Measurements from ENCODE around the gene HOXD10. TPM values are rescaled to one million over a fixed set of nuclear protein-coding genes. Genes with fewer than 3 reads are reported as not detected.

HOXD10 gene
- total RNA-seq, 2 donors from 2014 or later, result not detected

DNA sequence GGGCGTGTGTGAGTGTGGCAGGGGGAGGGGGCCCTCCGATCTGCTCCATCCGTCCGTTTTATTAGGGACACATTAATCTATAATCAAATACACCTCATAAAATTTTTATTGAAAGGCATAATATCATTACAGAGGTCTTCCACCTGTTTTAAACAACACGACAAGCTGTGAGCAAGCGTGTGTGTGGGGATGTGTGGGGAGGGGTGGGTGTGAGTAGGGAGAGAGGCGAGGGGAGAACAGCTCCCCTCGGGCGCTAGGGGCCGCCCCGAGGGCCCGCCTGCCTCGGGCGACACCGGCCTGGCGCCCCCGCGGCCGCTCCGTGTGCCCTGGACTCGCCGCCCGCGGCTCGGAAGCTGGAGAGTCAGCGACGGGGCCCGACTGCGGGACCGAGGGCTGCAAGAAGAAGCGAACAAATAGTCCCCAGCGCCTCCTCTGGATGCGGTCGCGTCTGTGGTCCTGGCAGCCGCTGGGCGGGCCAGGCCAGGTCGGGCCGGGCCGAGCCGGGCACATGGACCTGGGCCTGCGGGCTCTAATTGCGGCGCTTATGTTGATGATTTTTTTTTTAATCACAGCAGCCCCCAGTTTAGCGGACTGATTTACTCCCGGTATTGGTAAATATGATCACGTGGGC lies 5.6 kb downstream of the HOXD10 start:
- no peak for DNase-seq (ENCODE audit: low spot score in 2 of 2)
- H3K9me3 Mint-ChIP-seq, result peaks cover 0 to 7% of the 10 kb centered on the region in 2 donors
- ATAC-seq, result peak in 1 of 2 donors; percentile 29
- peaks cover 12 to 35% of the 10 kb centered on the region in 2 donors for H3K36me3 Mint-ChIP-seq
- no peak overlapping the region for H3K27ac Mint-ChIP-seq

DNA sequence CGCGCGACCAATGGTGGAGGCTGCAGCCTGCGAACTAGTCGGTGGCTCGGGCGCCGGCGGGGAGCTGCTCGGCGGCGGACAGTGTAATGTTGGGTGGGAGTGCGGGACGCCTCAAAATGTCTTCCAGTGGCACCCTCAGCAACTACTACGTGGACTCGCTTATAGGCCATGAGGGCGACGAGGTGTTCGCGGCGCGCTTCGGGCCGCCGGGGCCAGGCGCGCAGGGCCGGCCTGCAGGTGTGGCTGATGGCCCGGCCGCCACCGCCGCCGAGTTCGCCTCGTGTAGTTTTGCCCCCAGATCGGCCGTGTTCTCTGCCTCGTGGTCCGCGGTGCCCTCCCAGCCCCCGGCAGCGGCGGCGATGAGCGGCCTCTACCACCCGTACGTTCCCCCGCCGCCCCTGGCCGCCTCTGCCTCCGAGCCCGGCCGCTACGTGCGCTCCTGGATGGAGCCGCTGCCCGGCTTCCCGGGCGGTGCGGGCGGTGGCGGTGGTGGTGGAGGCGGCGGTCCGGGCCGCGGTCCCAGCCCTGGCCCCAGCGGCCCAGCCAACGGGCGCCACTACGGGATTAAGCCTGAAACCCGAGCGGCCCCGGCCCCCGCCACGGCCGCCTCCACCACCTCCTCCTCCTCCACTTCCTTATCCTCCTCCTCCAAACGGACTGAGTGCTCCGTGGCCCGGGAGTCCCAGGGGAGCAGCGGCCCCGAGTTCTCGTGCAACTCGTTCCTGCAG lies 6.3 kb downstream of the HOXD10 start, which contains the start of gene HOXD9:
TSS of gene HOXD9 (plus strand) at position 37 of the 728 bp plus-strand sequence. CDS start at position 87, 50 bp downstream.
- DNase-seq (ENCODE audit: low spot score in 2 of 2) (no peak), ATAC-seq (peak in 1 of 2 donors; percentile 60)
- Mint-ChIP-seq H3K27ac (peak within 1 kb of the TSS in 1 of 2 donors; percentile 81), H3K9me3 (peaks cover 0 to 5% of the 10 kb centered on the region in 2 donors), H3K36me3 (peaks cover 11 to 30% of the 10 kb centered on the region in 2 donors)

DNA sequence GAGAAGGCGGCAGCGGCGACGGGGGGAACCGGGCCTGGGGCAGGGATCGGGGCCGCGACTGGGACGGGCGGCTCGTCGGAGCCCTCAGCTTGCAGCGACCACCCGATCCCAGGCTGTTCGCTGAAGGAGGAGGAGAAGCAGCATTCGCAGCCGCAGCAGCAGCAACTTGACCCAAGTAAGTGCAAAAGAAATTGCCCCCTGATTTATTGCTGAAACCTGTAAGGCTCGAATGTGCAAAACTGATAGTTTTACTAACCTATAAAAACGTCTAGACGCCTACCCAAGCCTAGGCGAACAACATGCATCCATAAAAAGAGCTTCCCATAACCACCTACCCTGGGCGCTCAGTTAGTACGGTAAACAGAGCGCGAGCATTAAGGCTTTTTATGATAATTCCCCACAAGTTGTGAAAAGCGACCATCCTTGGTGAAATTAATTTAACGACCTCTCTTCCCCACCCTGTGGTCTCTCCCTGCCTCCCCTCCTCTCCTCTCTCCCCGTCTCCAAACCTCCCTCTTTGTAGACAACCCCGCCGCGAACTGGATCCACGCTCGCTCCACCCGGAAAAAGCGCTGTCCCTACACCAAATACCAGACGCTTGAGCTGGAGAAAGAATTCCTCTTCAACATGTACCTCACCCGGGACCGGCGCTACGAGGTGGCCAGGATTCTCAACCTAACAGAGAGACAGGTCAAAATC lies 7.0 kb downstream of the HOXD10 start:
- H3K36me3 Mint-ChIP-seq, result peaks cover 5 to 29% of the 10 kb centered on the region in 2 donors
- no peak for ATAC-seq
- H3K9me3 Mint-ChIP-seq, result no peaks in the 10 kb centered on the region
- no peak for DNase-seq (ENCODE audit: low spot score in 2 of 2)
- H3K27ac Mint-ChIP-seq, result peak overlapping the region in 1 of 2 donors; percentile 81

DNA sequence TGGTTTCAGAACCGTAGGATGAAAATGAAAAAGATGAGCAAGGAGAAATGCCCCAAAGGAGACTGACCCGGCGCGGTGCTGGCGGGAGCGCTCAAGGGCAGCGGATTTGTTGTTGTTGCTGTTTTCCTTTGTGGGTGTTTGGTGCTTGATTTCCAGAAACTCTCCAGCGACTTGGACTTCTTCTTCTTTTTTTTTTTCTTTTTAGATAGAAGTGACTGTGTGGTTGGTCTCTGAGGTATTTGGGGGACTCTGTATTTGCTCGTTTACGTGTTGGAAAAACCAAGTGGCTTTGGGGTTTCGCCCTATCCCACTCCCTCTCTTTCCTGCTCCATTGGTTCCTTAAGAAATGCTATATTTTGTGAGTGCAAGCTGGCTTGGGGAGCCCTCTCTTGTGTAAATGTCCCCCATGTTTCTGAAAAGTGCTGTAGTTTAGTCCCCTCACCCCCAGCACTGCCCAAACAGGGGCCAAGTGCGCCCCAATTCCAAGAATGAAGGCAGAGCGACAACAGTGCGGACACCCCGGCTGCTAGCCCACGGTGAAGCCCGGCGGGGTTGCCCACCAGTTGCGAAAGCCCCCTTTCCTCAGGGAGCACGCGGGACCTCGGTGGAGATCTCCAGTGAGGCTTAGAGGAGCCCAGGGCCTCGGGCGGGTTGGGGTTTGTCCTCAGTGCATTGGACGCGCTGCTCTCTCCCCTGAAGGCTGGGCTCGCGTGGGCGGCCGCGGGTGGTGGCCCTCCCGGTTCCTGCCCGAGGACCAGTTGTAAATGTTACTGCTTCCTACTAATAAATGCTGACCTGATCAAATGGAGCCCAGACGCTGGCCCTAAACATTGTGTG lies 7.8 kb downstream of the HOXD10 start:
- H3K9me3 Mint-ChIP-seq, result no peaks in the 10 kb centered on the region
- H3K36me3 Mint-ChIP-seq, result peaks cover 0 to 25% of the 10 kb centered on the region in 2 donors
- ATAC-seq (no peak), DNase-seq (ENCODE audit: low spot score in 2 of 2) (no peak)
- no peak overlapping the region for H3K27ac Mint-ChIP-seq

DNA sequence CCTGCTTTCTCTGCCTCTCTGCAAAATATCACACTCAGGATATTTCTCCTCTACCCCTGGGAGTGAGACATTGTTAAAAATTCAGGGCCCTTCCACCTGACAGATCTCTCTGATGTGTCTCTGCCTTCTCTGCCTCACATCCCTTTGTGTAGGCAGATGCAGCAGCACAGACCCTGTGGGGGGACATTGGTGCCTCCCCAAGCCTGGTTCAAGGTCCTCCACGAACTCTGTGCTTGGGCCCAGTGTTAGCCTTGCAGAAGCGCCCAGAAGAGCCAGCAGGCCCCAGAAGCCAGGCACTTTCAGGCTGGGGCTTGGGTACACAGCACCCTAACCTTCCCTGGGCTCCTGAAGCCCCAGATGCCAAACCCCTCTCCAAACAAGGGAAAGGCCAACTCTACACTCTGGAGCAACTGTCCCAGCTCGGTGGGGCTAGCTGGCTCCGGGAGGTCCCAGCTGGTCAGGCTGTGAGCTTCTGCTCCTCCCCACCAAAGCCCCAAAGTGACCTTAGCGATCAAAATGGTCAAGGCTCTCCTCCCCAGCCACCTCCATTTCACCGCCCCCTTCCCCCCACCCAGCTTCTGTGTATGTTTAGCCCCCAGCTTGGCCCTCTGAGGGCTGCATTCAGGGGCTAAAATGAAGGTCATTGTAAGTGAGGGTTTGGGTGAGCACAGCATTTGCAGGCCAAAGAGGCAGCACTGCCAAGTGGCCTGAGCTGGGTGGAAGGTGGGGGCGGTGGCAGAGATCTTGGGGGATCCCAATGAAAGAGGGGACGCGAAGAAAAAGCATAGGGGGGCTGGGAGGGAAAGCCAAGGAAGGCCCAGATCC lies 8.6 kb downstream of the HOXD10 start:
- peaks cover 0 to 18% of the 10 kb centered on the region in 2 donors for H3K36me3 Mint-ChIP-seq
- H3K9me3 Mint-ChIP-seq, result no peaks in the 10 kb centered on the region
- ATAC-seq (no peak), DNase-seq (ENCODE audit: low spot score in 2 of 2) (no peak)
- no peak overlapping the region for H3K27ac Mint-ChIP-seq

DNA sequence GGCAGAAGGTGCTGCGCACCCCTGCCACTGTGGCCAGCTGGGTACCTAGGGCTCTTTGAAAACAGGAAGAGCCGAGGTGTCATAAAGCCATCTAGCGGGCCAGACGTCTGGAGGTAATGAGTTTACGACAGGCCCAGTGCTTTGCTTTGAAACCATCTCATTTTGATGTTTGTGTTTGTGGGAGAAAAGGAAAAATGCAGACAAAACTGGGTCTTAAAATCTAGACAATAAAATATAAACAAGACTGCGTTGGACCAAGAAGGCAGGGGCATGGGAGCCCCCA lies 9.1 kb downstream of the HOXD10 start:
- no peak for DNase-seq (ENCODE audit: low spot score in 2 of 2)
- H3K27ac Mint-ChIP-seq, result no peak overlapping the region

DNA sequence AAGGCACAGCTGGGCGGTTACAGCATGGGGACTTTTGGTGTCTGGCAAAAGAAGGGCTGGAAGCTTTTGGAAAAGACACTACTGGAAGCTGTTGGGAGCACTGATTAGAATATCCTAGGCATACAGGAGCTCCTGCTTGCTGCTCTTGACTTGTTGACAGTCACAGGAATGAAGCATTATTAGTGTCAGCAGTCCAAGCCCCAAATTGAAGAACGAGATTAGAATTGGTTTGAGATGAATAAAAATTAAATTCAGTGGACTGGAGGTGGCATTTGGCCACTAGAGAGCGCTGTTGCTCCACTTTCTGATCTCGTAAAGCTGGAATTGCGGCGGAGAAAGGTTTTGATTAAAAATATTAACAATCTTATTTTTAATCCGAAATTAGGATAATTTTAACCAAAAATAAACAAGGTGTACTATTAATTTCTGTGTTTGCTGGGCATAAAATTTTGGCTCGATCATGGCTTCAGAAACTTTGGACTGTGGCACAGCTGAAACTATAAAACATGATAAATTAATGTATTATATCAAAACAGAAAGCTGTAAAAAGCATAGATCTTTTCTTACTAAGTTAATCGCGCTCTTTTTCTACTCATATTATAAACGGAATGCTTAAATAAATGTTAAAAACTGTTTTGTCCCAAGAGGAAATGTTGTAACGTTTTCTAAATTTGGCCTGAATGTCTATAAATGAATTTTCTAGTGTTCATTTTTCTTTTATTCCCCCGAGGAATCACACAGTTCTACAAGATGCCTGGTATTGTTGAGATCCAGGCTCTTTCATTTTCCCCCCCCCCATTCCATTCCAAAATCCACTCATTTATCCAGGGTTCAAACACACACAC lies 10.6 kb downstream of the HOXD10 start:
- H3K9me3 Mint-ChIP-seq, result no peaks in the 10 kb centered on the region
- H3K36me3 Mint-ChIP-seq, result peaks cover 0 to 6% of the 10 kb centered on the region in 2 donors
- ATAC-seq (no peak), DNase-seq (ENCODE audit: low spot score in 2 of 2) (peak in 1 of 2 donors; percentile 70)
- no peak overlapping the region for H3K27ac Mint-ChIP-seq

More for the DNA sequence above, 9.1 kb downstream of the HOXD10 start:
- peaks cover 0 to 13% of the 10 kb centered on the region in 2 donors for H3K36me3 Mint-ChIP-seq
- ATAC-seq, result no peak
- H3K9me3 Mint-ChIP-seq, result no peaks in the 10 kb centered on the region

DNA sequence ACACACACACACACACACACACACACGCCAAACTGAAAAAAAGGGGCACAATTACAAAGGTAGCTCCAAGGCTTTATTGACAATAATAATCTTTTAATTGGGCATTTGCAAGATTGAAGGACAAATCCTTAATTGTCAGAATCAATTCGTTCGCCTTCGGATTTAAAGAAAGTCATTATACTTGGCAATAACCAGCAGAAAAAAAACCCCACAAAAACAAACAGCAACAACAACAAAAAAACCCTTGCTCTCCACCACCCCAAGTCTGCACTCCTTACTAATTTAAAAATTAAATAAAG lies 11.1 kb downstream of the HOXD10 start:
- ATAC-seq (no peak), DNase-seq (ENCODE audit: low spot score in 2 of 2) (no peak)
- Mint-ChIP-seq H3K9me3 (no peaks in the 10 kb centered on the region), H3K36me3 (peaks cover 0 to 11% of the 10 kb centered on the region in 2 donors), H3K27ac (no peak overlapping the region)

DNA sequence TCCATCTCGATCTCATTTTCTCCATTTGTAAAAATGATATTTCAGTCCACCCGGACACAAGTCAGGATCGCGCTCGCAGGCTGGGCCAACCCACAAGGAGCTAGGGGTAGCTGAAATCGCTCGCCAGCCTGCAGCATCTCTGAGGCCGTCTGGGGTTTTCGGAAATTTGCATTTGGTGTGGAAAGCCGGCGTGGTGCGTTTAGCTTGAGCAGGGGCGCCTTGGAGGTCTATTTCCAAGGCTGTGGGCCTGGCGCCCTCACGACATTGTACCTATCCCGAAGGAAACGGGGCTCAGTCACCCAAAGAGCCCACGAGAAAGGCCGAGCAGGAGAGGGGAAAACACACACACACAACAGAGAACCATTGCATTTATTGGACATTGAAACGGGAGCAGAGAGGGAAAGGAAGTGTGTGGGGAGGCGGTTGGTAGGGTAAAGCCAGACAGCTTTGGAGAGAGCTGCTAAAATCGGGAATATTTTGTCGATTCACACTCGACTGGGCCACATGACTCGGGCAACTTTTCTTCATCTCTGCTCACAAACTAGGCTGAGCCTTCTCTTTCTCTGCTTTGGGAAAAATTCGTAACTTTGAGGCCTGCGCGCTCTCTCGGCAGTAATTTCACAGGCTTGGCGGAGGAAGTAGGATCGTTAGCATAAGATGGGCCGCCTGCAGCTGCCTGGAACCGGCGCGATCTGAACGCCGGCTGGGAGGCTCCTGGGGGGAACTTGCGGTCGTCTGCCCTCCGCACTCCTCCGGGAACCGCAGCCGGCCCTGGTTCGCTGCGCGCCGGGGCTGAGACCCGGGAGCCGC lies 11.8 kb downstream of the HOXD10 start:
- no peak for ATAC-seq
- no peak for DNase-seq (ENCODE audit: low spot score in 2 of 2)
- peaks cover 0 to 15% of the 10 kb centered on the region in 2 donors for H3K36me3 Mint-ChIP-seq
- H3K9me3 Mint-ChIP-seq, result no peaks in the 10 kb centered on the region
- peak overlapping the region in 1 of 2 donors; percentile 77 for H3K27ac Mint-ChIP-seq

DNA sequence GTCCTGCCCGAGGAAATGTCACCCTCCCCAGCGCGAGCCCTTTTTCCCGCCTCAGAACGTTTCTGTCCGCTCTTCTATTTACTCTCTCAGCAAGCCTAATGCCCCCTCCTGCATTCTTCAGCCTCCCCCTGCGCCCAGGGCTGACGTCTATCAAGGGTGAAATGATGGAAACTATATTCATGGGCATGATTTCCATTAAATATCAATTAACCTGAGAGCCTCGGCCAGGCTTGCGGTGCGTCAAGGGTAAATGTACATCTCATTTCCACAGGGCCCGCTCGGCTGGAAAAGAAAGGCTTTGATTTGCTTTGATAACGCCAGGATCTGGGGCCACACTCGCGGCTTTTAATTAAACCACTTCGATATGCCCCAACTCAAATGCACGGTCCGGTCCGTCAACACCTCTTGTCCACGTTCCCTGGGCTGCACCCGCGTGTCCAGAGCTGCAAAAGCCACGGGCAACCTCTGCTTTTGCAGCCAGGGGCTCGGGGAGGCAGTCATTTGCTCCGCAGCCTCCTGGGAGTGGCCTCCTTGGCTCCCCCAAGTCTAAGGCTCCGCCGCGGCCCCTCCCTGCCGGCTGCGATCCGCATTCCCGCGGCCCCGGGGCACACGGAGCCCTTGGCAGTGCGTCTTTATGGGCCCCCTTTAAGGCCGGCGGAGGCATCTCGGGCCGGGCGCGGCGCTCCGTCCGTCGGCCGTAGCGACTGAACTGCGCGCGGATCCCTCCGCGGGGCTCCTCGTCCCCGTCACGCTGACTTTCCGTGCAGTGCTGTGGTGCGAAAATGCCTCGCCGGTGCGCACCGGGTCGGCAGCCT lies 12.6 kb downstream of the HOXD10 start, which contains the start of gene HOXD8:
TSS of gene HOXD8 (plus strand) at position 724 of the 815 bp plus-strand sequence. CDS start 662 bp downstream, outside the sequence.
- Mint-ChIP-seq H3K27ac (peak within 1 kb of the TSS in 1 of 2 donors; percentile 77), H3K36me3 (peaks cover 0 to 18% of the 10 kb centered on the region in 2 donors), H3K9me3 (no peaks in the 10 kb centered on the region)
- ATAC-seq (peak in 1 of 2 donors; percentile 33), DNase-seq (ENCODE audit: low spot score in 2 of 2) (no peak)

DNA sequence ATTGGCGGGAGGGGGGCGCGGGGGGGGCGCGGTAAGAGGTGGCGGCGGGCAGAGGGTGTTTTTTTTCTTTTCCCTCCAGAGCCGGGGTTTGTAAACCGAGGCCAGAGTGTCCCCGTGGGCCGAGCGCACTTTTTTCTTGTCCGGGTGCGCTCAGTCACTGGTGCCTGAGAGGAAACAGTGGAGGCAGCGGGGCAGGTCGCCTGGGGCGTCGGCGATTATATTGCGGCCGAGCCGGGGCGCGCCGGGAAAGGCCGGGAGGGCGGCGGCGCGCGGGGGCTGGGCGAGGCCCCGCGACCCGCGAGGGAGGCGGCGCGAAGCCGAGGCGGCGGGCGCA lies 13.2 kb downstream of the HOXD10 start:
- DNase-seq (ENCODE audit: low spot score in 2 of 2) (no peak), ATAC-seq (peak in 1 of 2 donors; percentile 12)
- no peaks in the 10 kb centered on the region for H3K9me3 Mint-ChIP-seq
- peaks cover 0 to 22% of the 10 kb centered on the region in 2 donors for H3K36me3 Mint-ChIP-seq
- H3K27ac Mint-ChIP-seq, result no peak overlapping the region

DNA sequence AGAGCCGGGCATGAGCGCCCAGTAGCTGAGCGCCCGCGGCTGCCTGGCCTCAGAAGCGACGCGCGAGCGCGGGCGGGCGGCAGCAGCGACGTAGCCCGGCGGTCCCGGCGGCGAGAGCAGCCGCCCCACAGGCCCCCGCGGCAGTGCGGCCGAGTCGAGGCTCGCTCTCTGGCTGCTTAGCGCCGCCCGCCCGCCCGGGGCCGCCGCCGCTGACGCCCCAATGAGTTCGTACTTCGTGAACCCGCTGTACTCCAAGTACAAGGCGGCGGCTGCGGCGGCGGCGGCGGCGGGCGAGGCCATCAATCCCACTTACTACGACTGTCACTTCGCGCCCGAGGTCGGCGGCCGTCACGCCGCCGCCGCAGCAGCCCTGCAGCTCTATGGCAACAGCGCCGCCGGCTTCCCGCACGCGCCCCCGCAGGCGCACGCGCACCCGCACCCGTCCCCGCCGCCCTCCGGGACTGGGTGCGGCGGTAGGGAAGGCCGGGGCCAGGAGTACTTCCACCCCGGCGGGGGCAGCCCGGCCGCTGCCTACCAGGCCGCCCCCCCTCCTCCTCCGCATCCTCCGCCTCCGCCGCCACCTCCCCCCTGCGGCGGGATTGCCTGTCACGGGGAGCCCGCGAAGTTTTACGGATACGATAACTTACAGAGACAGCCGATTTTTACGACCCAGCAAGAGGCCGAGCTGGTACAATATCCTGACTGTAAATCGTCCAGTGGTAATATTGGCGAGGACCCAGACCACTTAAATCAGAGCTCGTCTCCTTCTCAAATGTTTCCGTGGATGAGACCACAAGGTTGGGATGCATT lies 13.8 kb downstream of the HOXD10 start:
- Mint-ChIP-seq H3K9me3 (no peaks in the 10 kb centered on the region), H3K36me3 (peaks cover 3 to 28% of the 10 kb centered on the region in 2 donors), H3K27ac (peak overlapping the region in 1 of 2 donors; percentile 55)
- DNase-seq (ENCODE audit: low spot score in 2 of 2), result no peak
- peak in 1 of 2 donors; percentile 47 for ATAC-seq
